HCT116 (cell line): ENCODE data around the gene TNRC6C.

Experiments
- CBX3 ChIP-seq: IDR thresholded peaks from 2 replicates; pipeline ENCODE4 v1.6.1; 2012; ENCODE audit warnings: low read depth
- CEBPB ChIP-seq: IDR thresholded peaks from 2 replicates; pipeline ENCODE4 v1.6.1; 2012; ENCODE audit warnings: low read depth
- CTCF ChIP-seq, 3 experiments: fragments of 200-600 bp in 1 of 3; sonication (generic) in 1 of 3; IDR thresholded peaks in 2 of 3; conservative IDR thresholded peaks in 1 of 3; 2 replicates each; pipeline ENCODE4 v1.5.1; 2012 to 2017; ENCODE audit warnings: low read depth in 2 of 3, low read length in 2 of 3, antibody characterized with exemption in 1 of 3, borderline replicate concordance in 1 of 3, control low read depth in 1 of 3, mild to moderate bottlenecking in 1 of 3, mixed read lengths in 1 of 3, mixed run types in 1 of 3, moderate library complexity in 1 of 3; ENCODE audit not compliant: insufficient read depth in 1 of 3
- ELF1 ChIP-seq: IDR thresholded peaks from 2 replicates; pipeline ENCODE4 v1.6.1; 2012; ENCODE audit warnings: low read depth, borderline replicate concordance
- EZH2phosphoT487 ChIP-seq: fragments of 200-600 bp; IDR thresholded peaks from 2 replicates; pipeline ENCODE4 v1.6.1; 2018; ENCODE audit warnings: antibody characterized with exemption, borderline replicate concordance
- MAX ChIP-seq: IDR thresholded peaks from 2 replicates; pipeline ENCODE4 v1.6.1; 2012
- POLR2A ChIP-seq: IDR thresholded peaks from 2 replicates; pipeline ENCODE4 v1.7.0; 2011; ENCODE audit warnings: borderline replicate concordance; ENCODE audit not compliant: insufficient read depth, insufficient read length; ENCODE audit errors: extremely low read depth
- POLR2AphosphoS5 ChIP-seq: IDR thresholded peaks from 2 replicates; pipeline ENCODE4 v1.6.1; 2011; ENCODE audit warnings: mild to moderate bottlenecking, low read depth, low read length, moderate library complexity
- RAD21 ChIP-seq: IDR thresholded peaks from 2 replicates; pipeline ENCODE4 v1.6.1; 2012; ENCODE audit warnings: low read depth, mild to moderate bottlenecking
- REST ChIP-seq: IDR thresholded peaks from 2 replicates; pipeline ENCODE4 v1.6.1; 2012; ENCODE audit warnings: low read depth
- SIN3A ChIP-seq: IDR thresholded peaks from 2 replicates; pipeline ENCODE4 v1.6.1; 2012; ENCODE audit warnings: low read depth
- TCF7L2 ChIP-seq: IDR thresholded peaks from 2 replicates; pipeline ENCODE4 v1.7.0; 2011; ENCODE audit warnings: borderline replicate concordance, inconsistent platforms; ENCODE audit not compliant: insufficient read depth, insufficient read length; ENCODE audit errors: extremely low read depth
- ZBTB33 ChIP-seq: IDR thresholded peaks from 2 replicates; pipeline ENCODE4 v1.6.1; 2011; ENCODE audit warnings: mild to moderate bottlenecking, low read length, moderate library complexity; ENCODE audit not compliant: insufficient replicate concordance; ENCODE audit errors: extremely low read depth
- ZNF274 ChIP-seq: fragments of 200-500 bp; sonication (Bioruptor generic); IDR thresholded peaks from 2 replicates; pipeline ENCODE4 v1.6.1; 2014; ENCODE audit warnings: mild to moderate bottlenecking, low read depth, low read length, inconsistent platforms

- TF ChIP-seq CTCF (IDR thresholded peaks at IDR 0.05 in 2 of 3, conservative IDR thresholded peaks at IDR 0.05 in 1 of 3; ENCODE audit: borderline replicate concordance in 1 of 3, insufficient read depth in 1 of 3, low read depth in 2 of 3, low read length in 2 of 3) (no peak), ELF1 (no peak), RAD21 (no peak), SIN3A (no peak), CBX3 (no peak), REST (no peak), MAX (no peak), POLR2A (no peak), EZH2phosphoT487 (no peak), ZNF274 (no peak), CEBPB (no peak), ZBTB33 (peak; percentile 5), TCF7L2 (no peak), POLR2AphosphoS5 (peak; percentile 67)
Measured at GRCh38 chr17:78140169-78141051, 181.9 kb downstream of the TNRC6C start.
